Heart right ventricle (tissue), 16 donors: ENCODE measurements around the gene ACTN4. TPM values are rescaled to one million over a fixed set of nuclear protein-coding genes. Genes with fewer than 3 reads are reported as not detected.

Experiments
- ATAC-seq, 8 donors: fragments of 200-7000 bp; cut with Tn5 transposase; one replicate each; pipeline ENCODE4 v1.9.1; 2020; ENCODE audit warnings: mild to moderate bottlenecking in 8 of 8, moderate library complexity in 8 of 8, moderate number of reproducible peaks in 1 of 8
- DNase-seq, 2 donors: peaks; one replicate each; pipeline ENCODE4 v3.0.0-alpha.2; 2020
- H3K27ac ChIP-seq, 10 donors: fragments of 200-600 bp; sonication (generic) in 2 of 10; one replicate each; pipeline versions ENCODE4 v1.5.0 to v1.8.0; 2020 to 2022; ENCODE audit warnings: mild to moderate bottlenecking in 3 of 10
- H3K27me3 ChIP-seq, 7 donors: fragments of 200-600 bp; one replicate each; pipeline ENCODE4 v1.8.0; 2021 to 2022; ENCODE audit warnings: mild to moderate bottlenecking in 2 of 7
- H3K36me3 ChIP-seq, 9 donors: fragments of 200-600 bp; sonication (generic) in 1 of 9; one replicate each; pipeline versions ENCODE4 v1.5.0 to v1.8.0; 2020 to 2022; ENCODE audit warnings: mild to moderate bottlenecking in 2 of 9
- H3K4me1 ChIP-seq, 9 donors: fragments of 200-600 bp; sonication (generic) in 1 of 9; one replicate each; pipeline versions ENCODE4 v1.5.0 to v1.8.0; 2020 to 2022; ENCODE audit warnings: mild to moderate bottlenecking in 4 of 9
- H3K4me3 ChIP-seq, 10 donors: fragments of 200-600 bp; sonication (generic) in 2 of 10; one replicate each; pipeline versions ENCODE4 v1.5.0 to v1.8.0; 2020 to 2022; ENCODE audit warnings: mild to moderate bottlenecking in 7 of 10, moderate library complexity in 2 of 10
- H3K9me3 ChIP-seq, 11 donors: fragments of 200-600 bp in 10 of 11; sonication (generic) in 2 of 11; one replicate each; pipeline versions ENCODE4 v1.5.0 to v1.8.0; 2013 to 2022; ENCODE audit warnings: mild to moderate bottlenecking in 2 of 11, control low read depth in 1 of 11, moderate library complexity in 1 of 11
- CTCF ChIP-seq, 9 donors: fragments of 200-600 bp; sonication (generic) in 2 of 9; IDR thresholded peaks; one replicate each; pipeline versions ENCODE4 v1.5.0 to v1.8.0; 2021 to 2022; ENCODE audit warnings: antibody characterized with exemption in 9 of 9, mild to moderate bottlenecking in 5 of 9, moderate library complexity in 1 of 9
- WGBS, 2 donors: extraction: QIAGEN DNeasy Blood & Tissue Kit; methylation state at CpG; one replicate each; pipeline ENCODE4 v1.1.7; 2013; ENCODE audit warnings: inconsistent platforms in 1 of 2; 5-methylcytosine and 5-hydroxymethylcytosine counted together
- intact Hi-C, 10 donors: fragments of 100-400 bp; cut with DNase I; formaldehyde crosslinking; loops; one replicate each; pipeline versions ENCODE4 v1.11.1 to v1.14.2; 2022
- polyA plus RNA-seq, 2 donors: library from polyadenylated mRNA; stranded (reverse); fragments of 200-250 nt; gene quantifications; one replicate each; pipeline ENCODE4 v1.2.3, GENCODE V29; 2013
- total RNA-seq, 10 donors: library from RNA; stranded (reverse); fragmentation: NEBNext Ultra II Directional in 3 of 10; extraction: Animal tissue kit (Norgen Biotek cat#: 25700) in 3 of 10; gene quantifications; one replicate each; pipeline versions ENCODE4 v1.2.1 to v1.2.4, GENCODE V29; 2021 to 2023
- donor health status: Arrhythmogenic right ventricular cardiomyopathy.
- donor health status: ischemic (EF 13 %, LVEDD 7.1; RV severe dilation, severe dysfunction).
- donor health status: healthy with polysubstance abuse.
- donor health status: DM: no; HTN: yes; CAD: no.
- donor health status: DM: no; HTN: no; CAD: no.
- donor health status: ischemic (EF 25% LVEDD 6.9; RV normal size, moderate dysfunction).
- donor health status: ischemic (EF 25% LVEDD 5.7; RV mildly dilated, moderate dysfunction).
- donor health status: healthy.
- donor health status: DM: yes; HTN: yes; CAD: no.
- donor health status: Ischemic cardiomyopathy.
- donor health status: ischemic (EF 35%, LVEDD 5.7; RV mildly dilated, moderate dysfunction).
- donor health status: nonischemic (EF 11% LVEDD 7.7; RV severe dilation, severe dysfunction).
- donor health status: DM: yes; HTN: yes; CAD: no.
- donor health status: PGD.
- donor health status: ischemic (EF 29% LVEDD 5.4; RV normal size, mild dysfunction).
- donor health status: nonischemic (EF 23%, LVEDD 6.1; RV moderate dilation, normal function).

The ACTN4 gene
- total and polyA plus RNA-seq, 12 donors = 92.4 to 291 (median 149) TPM

- 68 to 71% methylated on average over 6 of the region's 6 CpGs for WGBS, 2 donors
- peak overlapping the region in 1 of 10 donors; percentile 36 for H3K4me3 ChIP-seq
- peak in 6 of 8 donors; percentile 0 to 5 (median 1) for ATAC-seq
- intact Hi-C loops = loop anchor here in 5 of 10 donors (5.0 to 10.0 kb wide), 4 partner anchors 34 to 201 kb away; partner anchors contain the start of genes HNRNPL (in 1 of the 5), MRPS12 (in 1 of the 5) and SARS2 (in 1 of the 5)
- H3K4me1 ChIP-seq = peaks cover 4 to 64% (median 38%) of the 10 kb centered on the region in 9 donors
- H3K9me3 ChIP-seq = no peaks in the 10 kb centered on the region
- H3K27ac ChIP-seq = peak overlapping the region in 8 of 10 donors; percentile 18 to 79 (median 64)
- H3K36me3 ChIP-seq = peaks cover 0 to 37% (median 20%) of the 10 kb centered on the region in 9 donors
- peak in 1 of 2 donors; percentile 18 for DNase-seq
- H3K27me3 ChIP-seq = no peaks in the 10 kb centered on the region
- TF ChIP-seq CTCF (IDR thresholded peaks at IDR 0.05) = no peak
Measured at GRCh38 chr19:38733493-38734175, 86.2 kb downstream of the ACTN4 start.

GRCh38 chr19:38734176-38734425, 86.7 kb downstream of the ACTN4 start:
- Histone ChIP-seq H3K9me3 (no peaks in the 10 kb centered on the region), H3K4me1 (peaks cover 4 to 59% (median 38%) of the 10 kb centered on the region in 9 donors), H3K36me3 (peaks cover 0 to 33% (median 15%) of the 10 kb centered on the region in 9 donors), H3K4me3 (peak overlapping the region in 1 of 10 donors; percentile 36), H3K27me3 (no peaks in the 10 kb centered on the region), H3K27ac (peak overlapping the region in 8 of 10 donors; percentile 18 to 79 (median 62))
- WGBS, 2 donors = 64 to 71% methylated on average over 4 of the region's 4 CpGs
- no peak for TF ChIP-seq CTCF (IDR thresholded peaks at IDR 0.05)
- ATAC-seq (peak in 2 of 8 donors; percentile 0), DNase-seq (no peak)
- intact Hi-C loops = loop anchor here in 5 of 10 donors (5.0 to 10.0 kb wide), 4 partner anchors 33 to 201 kb away; partner anchors contain the start of genes HNRNPL (in 1 of the 5), MRPS12 (in 1 of the 5) and SARS2 (in 1 of the 5)

GRCh38 chr19:38734426-38735256, 87.2 kb downstream of the ACTN4 start:
- DNase-seq (no peak), ATAC-seq (peak in 6 of 8 donors; percentile 3 to 21 (median 8))
- intact Hi-C loops = loop anchor here in 5 of 10 donors (5.0 to 10.0 kb wide), 4 partner anchors 33 to 200 kb away; partner anchors contain the start of genes HNRNPL (in 1 of the 5), MRPS12 (in 1 of the 5) and SARS2 (in 1 of the 5)
- Histone ChIP-seq H3K36me3 (peaks cover 0 to 27% (median 11%) of the 10 kb centered on the region in 9 donors), H3K27ac (peak overlapping the region in 9 of 10 donors; percentile 18 to 79 (median 55)), H3K4me1 (peaks cover 3 to 54% (median 33%) of the 10 kb centered on the region in 9 donors), H3K4me3 (peak overlapping the region in 1 of 10 donors; percentile 36), H3K9me3 (no peaks in the 10 kb centered on the region), H3K27me3 (no peaks in the 10 kb centered on the region)
- TF ChIP-seq CTCF (IDR thresholded peaks at IDR 0.05) = no peak
- 68 to 69% methylated on average over 13 of the region's 13 CpGs for WGBS, 2 donors

- 33 to 48% methylated on average over 12 to 18 of the region's 18 CpGs for WGBS, 2 donors
- Histone ChIP-seq H3K36me3 (peaks cover 0 to 21% (median 9%) of the 10 kb centered on the region in 9 donors), H3K4me3 (peak overlapping the region in 1 of 10 donors; percentile 36), H3K27ac (peak overlapping the region in 8 of 10 donors; percentile 18 to 79 (median 57)), H3K4me1 (peaks cover 3 to 51% (median 33%) of the 10 kb centered on the region in 9 donors), H3K27me3 (no peaks in the 10 kb centered on the region), H3K9me3 (no peaks in the 10 kb centered on the region)
- DNase-seq (peak; percentile 17 to 23), ATAC-seq (peak in 4 of 8 donors; percentile 0 to 11 (median 1))
- intact Hi-C loops = loop anchor here in 4 of 10 donors (10.0 kb wide), 3 partner anchors 110 to 200 kb away; partner anchors contain the start of genes HNRNPL (in 1 of the 4), MRPS12 (in 1 of the 4) and SARS2 (in 1 of the 4)
- no peak for TF ChIP-seq CTCF (IDR thresholded peaks at IDR 0.05)
Measured at GRCh38 chr19:38735257-38735686, 87.8 kb downstream of the ACTN4 start.
